Smooth muscle cell (in vitro differentiated cells): ENCODE results near the gene PKD1. TPM values are rescaled to one million over a fixed set of nuclear protein-coding genes. Genes with fewer than 3 reads are reported as not detected.

Source experiments
- DNase-seq: peaks from one replicate; lab custom pipeline; 2025; ENCODE audit not compliant: unreplicated experiment; lab: John Stamatoyannopoulos, UW
- H2AFZ ChIP-seq: fragments of 200-600 bp; sonication (generic); 2 replicates; pipeline ENCODE4 v1.6.0; 2016; ENCODE audit warnings: antibody characterized with exemption, low read depth, mild to moderate bottlenecking
- H3F3A ChIP-seq: fragments of 200-600 bp; sonication (generic); 2 replicates; pipeline ENCODE4 v1.6.0; 2017; ENCODE audit warnings: antibody characterized with exemption, low read depth
- H3K27ac ChIP-seq: fragments of 200-600 bp; sonication (generic); 2 replicates; pipeline ENCODE4 v1.5.1; 2016; ENCODE audit warnings: low read depth, mild to moderate bottlenecking
- H3K27me3 ChIP-seq: fragments of 200-600 bp; sonication (generic); 2 replicates; pipeline ENCODE4 v1.6.1; 2016; ENCODE audit warnings: low read depth, mild to moderate bottlenecking
- H3K36me3 ChIP-seq: fragments of 200-600 bp; sonication (generic); 2 replicates; pipeline ENCODE4 v1.5.1; 2016; ENCODE audit warnings: low read depth
- H3K4me1 ChIP-seq: fragments of 200-600 bp; sonication (generic); 2 replicates; pipeline ENCODE4 v1.5.1; 2016; ENCODE audit warnings: low read depth
- H3K4me2 ChIP-seq: fragments of 200-600 bp; sonication (generic); 2 replicates; pipeline ENCODE4 v1.6.0; 2016; ENCODE audit warnings: mild to moderate bottlenecking
- H3K4me3 ChIP-seq: fragments of 200-600 bp; sonication (generic); 2 replicates; pipeline ENCODE4 v1.5.1; 2016; ENCODE audit warnings: mild to moderate bottlenecking
- H3K79me2 ChIP-seq: fragments of 200-600 bp; sonication (generic); 2 replicates; pipeline ENCODE4 v1.6.0; 2016; ENCODE audit warnings: low read depth, mild to moderate bottlenecking
- H3K9ac ChIP-seq: fragments of 200-600 bp; sonication (generic); 2 replicates; pipeline ENCODE4 v1.6.0; 2016; ENCODE audit warnings: low read depth
- H3K9me3 ChIP-seq: fragments of 200-600 bp; sonication (generic); replicated peaks from 2 replicates; pipeline ENCODE4 v1.5.1; 2016; ENCODE audit warnings: low read depth
- H4K20me1 ChIP-seq: fragments of 200-600 bp; sonication (generic); 2 replicates; pipeline ENCODE4 v1.6.0; 2016; ENCODE audit warnings: low read depth
- WGBS: methylation state at CpG from one replicate; pipeline ENCODE4 v1.1.7; 2016; ENCODE audit warnings: low lambda C conversion rate; 5-methylcytosine and 5-hydroxymethylcytosine counted together
- polyA plus RNA-seq: library from polyadenylated mRNA; unstranded; fragments of >200 nt; fragmentation: Nextera tagmentation; extraction: Ambion mirVana; gene quantifications from 2 replicates; pipeline ENCODE4 v1.2.1, GENCODE V29; 2016
- total RNA-seq: library from RNA; depleted of rRNA; stranded (reverse); fragments of >200 nt; gene quantifications from 2 replicates; pipeline ENCODE4 v1.2.3, GENCODE V29; 2014
- TF ChIP-seq, protein P1 (sequence below): fragments of 200-600 bp; sonication (generic); IDR thresholded peaks from 2 replicates; pipeline ENCODE4 v1.5.1; 2017; ENCODE audit warnings: borderline replicate concordance, mild to moderate bottlenecking, antibody characterized with exemption; ENCODE audit not compliant: insufficient read depth, poor library complexity, severe bottlenecking

The PKD1 gene
- total and polyA plus RNA-seq, 2 experiments from 2014 or later = 47.9 to 70.1 TPM

DNA sequence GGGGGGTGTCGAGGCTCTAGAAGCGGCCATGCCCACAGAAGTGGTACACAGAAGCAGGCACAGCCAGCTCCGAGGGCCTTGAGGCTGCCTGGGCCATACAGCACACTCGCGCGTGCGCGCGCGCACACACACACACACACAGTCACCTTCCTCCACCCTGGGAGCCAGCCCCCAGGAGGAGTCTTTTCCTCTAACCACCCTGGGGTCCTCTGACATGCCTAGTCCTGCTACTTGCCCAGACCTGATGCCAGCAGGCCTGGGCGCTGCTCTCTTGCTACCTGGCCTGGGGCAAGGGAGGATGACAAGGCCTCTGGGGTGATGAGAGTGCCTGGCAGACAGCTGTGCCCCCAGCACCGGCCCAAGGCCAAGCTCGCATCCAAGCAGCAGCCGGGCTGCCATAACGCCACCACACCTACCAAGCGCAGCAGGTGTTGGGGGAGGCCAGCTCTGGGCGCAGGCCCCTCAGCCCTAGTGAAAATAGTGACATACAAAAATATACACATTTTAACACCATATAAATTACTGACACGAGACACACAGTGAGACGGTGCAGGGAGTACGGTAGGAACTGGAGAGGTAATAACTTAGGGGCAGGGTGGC lies 46.8 kb downstream of the PKD1 start:
- H3K36me3 ChIP-seq = no peaks in the 10 kb centered on the region
- no peak overlapping the region for H3K9ac ChIP-seq
- H3F3A ChIP-seq = peaks cover 8% of the 10 kb centered on the region
- no peak overlapping the region for H3K4me3 ChIP-seq
- no peak overlapping the region for H3K4me2 ChIP-seq
- no peaks in the 10 kb centered on the region for H3K27me3 ChIP-seq
- H3K79me2 ChIP-seq = no peaks in the 10 kb centered on the region
- WGBS = 85% methylated on average over 20 of the region's 20 CpGs
- H4K20me1 ChIP-seq = peaks cover 45% of the 10 kb centered on the region
- no peak overlapping the region for H2AFZ ChIP-seq
- TF ChIP-seq, protein P1, sequence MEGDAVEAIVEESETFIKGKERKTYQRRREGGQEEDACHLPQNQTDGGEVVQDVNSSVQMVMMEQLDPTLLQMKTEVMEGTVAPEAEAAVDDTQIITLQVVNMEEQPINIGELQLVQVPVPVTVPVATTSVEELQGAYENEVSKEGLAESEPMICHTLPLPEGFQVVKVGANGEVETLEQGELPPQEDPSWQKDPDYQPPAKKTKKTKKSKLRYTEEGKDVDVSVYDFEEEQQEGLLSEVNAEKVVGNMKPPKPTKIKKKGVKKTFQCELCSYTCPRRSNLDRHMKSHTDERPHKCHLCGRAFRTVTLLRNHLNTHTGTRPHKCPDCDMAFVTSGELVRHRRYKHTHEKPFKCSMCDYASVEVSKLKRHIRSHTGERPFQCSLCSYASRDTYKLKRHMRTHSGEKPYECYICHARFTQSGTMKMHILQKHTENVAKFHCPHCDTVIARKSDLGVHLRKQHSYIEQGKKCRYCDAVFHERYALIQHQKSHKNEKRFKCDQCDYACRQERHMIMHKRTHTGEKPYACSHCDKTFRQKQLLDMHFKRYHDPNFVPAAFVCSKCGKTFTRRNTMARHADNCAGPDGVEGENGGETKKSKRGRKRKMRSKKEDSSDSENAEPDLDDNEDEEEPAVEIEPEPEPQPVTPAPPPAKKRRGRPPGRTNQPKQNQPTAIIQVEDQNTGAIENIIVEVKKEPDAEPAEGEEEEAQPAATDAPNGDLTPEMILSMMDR = no peak
- H3K27ac ChIP-seq = no peak overlapping the region
- H3K9me3 ChIP-seq = no peaks in the 10 kb centered on the region
- no peak for DNase-seq
- H3K4me1 ChIP-seq = peaks cover 8% of the 10 kb centered on the region

DNA sequence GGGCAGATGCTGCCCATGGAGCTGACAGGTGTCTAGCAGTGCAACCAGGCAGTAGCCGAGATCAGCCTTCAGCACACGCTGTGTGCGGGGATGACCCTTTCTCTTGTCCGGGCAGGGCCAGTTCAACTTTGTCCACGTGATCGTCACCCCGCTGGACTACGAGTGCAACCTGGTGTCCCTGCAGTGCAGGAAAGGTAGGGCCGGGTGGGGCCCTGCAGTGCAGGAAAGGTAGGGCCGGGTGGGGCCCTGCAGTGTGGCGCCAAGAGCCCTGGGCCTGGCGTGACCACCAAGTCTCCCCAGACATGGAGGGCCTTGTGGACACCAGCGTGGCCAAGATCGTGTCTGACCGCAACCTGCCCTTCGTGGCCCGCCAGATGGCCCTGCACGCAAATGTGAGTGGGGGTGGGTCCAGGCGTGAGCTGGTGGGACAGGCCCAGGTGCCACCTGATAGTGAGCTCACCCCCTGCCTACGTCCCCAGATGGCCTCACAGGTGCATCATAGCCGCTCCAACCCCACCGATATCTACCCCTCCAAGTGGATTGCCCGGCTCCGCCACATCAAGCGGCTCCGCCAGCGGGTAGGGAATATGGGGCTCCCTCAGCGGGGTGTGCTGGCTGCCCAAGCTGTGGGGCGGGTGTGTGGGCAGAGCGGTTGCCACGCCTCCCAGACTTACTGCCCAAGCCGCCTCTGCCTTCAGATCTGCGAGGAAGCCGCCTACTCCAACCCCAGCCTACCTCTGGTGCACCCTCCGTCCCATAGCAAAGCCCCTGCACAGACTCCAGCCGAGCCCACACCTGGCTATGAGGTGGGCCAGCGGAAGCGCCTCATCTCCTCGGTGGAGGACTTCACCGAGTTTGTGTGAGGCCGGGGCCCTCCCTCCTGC lies 47.7 kb downstream of the PKD1 start:
- peaks cover 41% of the 10 kb centered on the region for H4K20me1 ChIP-seq
- no peak overlapping the region for H2AFZ ChIP-seq
- no peak overlapping the region for H3K4me2 ChIP-seq
- H3K36me3 ChIP-seq = no peaks in the 10 kb centered on the region
- no peak overlapping the region for H3K4me3 ChIP-seq
- H3F3A ChIP-seq = peaks cover 8% of the 10 kb centered on the region
- H3K4me1 ChIP-seq = peaks cover 8% of the 10 kb centered on the region
- H3K79me2 ChIP-seq = no peaks in the 10 kb centered on the region
- no peaks in the 10 kb centered on the region for H3K27me3 ChIP-seq
- 94% methylated on average over 41 of the region's 41 CpGs for WGBS
- H3K9me3 ChIP-seq = no peaks in the 10 kb centered on the region
- no peak overlapping the region for H3K27ac ChIP-seq
- DNase-seq = no peak
- TF ChIP-seq, protein P1 = no peak
- H3K9ac ChIP-seq = no peak overlapping the region

DNA sequence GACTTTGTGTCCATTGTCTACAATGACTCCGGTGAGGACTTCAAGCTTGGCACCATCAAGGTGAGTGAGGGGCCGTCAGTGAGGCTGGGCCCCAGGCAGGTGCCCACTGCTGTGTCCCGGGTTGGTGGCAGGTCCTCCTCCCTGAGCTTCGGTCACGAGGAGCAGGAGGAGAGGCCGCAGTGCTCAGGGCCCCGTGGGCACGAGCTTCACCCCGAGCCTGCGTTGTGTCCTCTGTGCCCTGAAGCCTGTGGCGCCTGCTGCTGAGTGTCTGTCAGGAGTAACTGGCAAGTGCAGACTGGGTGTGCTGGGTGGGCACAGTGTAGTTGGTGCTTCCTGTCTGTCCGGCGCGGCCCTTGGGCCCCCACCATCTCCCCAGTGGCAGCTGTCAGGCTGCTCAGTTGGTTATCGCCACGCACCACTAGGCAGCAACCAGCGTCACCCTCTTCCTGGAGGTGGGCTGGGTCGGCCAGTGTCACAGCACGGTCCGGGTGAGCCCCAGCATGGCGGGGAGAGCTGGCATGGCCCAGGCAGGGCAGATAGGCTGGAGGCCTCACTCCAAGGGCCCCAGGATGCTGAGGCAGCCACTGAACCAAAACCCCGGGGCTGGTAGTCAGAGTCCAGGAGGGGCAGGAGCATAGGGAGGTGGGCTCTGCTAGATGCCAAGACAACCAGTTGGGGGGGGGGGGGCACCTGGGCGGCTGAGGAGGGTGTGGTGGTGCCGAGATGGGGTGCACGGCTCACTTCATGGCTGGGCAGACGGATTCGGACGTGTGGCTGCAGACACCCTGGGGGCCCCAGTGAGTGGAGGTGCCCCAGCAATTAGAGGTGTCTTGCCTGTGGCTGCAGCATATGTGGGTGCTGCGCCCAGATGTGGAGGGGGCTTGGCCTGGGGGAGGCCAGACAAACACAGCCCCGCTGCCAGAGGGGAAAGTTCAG lies 48.6 kb downstream of the PKD1 start:
- H2AFZ ChIP-seq = no peak overlapping the region
- H3K36me3 ChIP-seq = no peaks in the 10 kb centered on the region
- 97% methylated on average over 26 of the region's 30 CpGs for WGBS
- no peaks in the 10 kb centered on the region for H3K79me2 ChIP-seq
- H3K4me3 ChIP-seq = no peak overlapping the region
- no peaks in the 10 kb centered on the region for H3K27me3 ChIP-seq
- H3K27ac ChIP-seq = no peak overlapping the region
- peaks cover 35% of the 10 kb centered on the region for H4K20me1 ChIP-seq
- no peak for DNase-seq
- TF ChIP-seq, protein P1 = no peak
- no peak overlapping the region for H3K4me2 ChIP-seq
- H3K9me3 ChIP-seq = no peaks in the 10 kb centered on the region
- peaks cover 6% of the 10 kb centered on the region for H3F3A ChIP-seq
- H3K4me1 ChIP-seq = peaks cover 7% of the 10 kb centered on the region
- no peak overlapping the region for H3K9ac ChIP-seq
